Measurements from ENCODE around the gene PPFIBP1.

- no peak for TF ChIP-seq CTCF (IDR thresholded peaks at IDR 0.05)
- TF ChIP-seq POLR2A (IDR thresholded peaks at IDR 0.05): no peak
Measured at GRCh38 chr12:27575762-27576118, 51.7 kb downstream of the PPFIBP1 start.
